Stimulated activated naive CD4-positive, alpha-beta T cell treated with Interleukin-2 at 50 U/mL for 16 hours (primary cell): ENCODE data around the gene KRTAP5-3.
"Not testable (repeated sequence)": the region's sequence is repeated elsewhere in the genome, so short reads cannot be mapped to it uniquely, and the experiment has no call there.

Experiments used
- DNase-seq: peaks from one replicate; lab custom pipeline; 2025; lab: John Stamatoyannopoulos, UW

KRTAP5-3 gene

GRCh38 chr11:1581976-1582375, 26.3 kb downstream of the KRTAP5-3 start:
- DNase-seq: no peak

- DNase-seq: no peak
These were observed 31.4 kb downstream of the KRTAP5-3 start for GRCh38 chr11:1576825-1577224.

GRCh38 chr11:1575756-1576155, 32.5 kb downstream of the KRTAP5-3 start:
- not testable (repeated sequence) for DNase-seq

- DNase-seq: no peak
These were observed 33.4 kb downstream of the KRTAP5-3 start for GRCh38 chr11:1574933-1575242.

GRCh38 chr11:1574238-1574932, 33.9 kb downstream of the KRTAP5-3 start:
- peak; percentile 61 for DNase-seq

- no peak for DNase-seq
These were observed 34.4 kb downstream of the KRTAP5-3 start for GRCh38 chr11:1573903-1574237.

- peak; percentile 19 for DNase-seq
These were observed 35.0 kb downstream of the KRTAP5-3 start for GRCh38 chr11:1573077-1573902.

- DNase-seq: peak; percentile 92
These were observed 35.8 kb downstream of the KRTAP5-3 start, which contains the start of gene DUSP8 for GRCh38 chr11:1572197-1573076. DUSP8 (minus strand) TSS chr11:1572271; CDS start chr11:1565826, 6,445 bp downstream.

- no peak for DNase-seq
These were observed 36.5 kb downstream of the KRTAP5-3 start for GRCh38 chr11:1571760-1572196.

- DNase-seq: no peak
These were observed 37.1 kb downstream of the KRTAP5-3 start for GRCh38 chr11:1570896-1571759.

GRCh38 chr11:1570531-1570895, 37.8 kb downstream of the KRTAP5-3 start:
- no peak for DNase-seq

- DNase-seq: no peak
These were observed 38.2 kb downstream of the KRTAP5-3 start for GRCh38 chr11:1570001-1570453.

- DNase-seq: no peak
These were observed 38.9 kb downstream of the KRTAP5-3 start for GRCh38 chr11:1569251-1569780.

- DNase-seq: no peak
These were observed 39.8 kb downstream of the KRTAP5-3 start for GRCh38 chr11:1568441-1568911.

- DNase-seq: no peak
These were observed 40.6 kb downstream of the KRTAP5-3 start for GRCh38 chr11:1567721-1568100.

- no peak for DNase-seq
These were observed 41.1 kb downstream of the KRTAP5-3 start for GRCh38 chr11:1567052-1567720.

- no peak for DNase-seq
These were observed 41.7 kb downstream of the KRTAP5-3 start for GRCh38 chr11:1566381-1567051.

GRCh38 chr11:1565904-1566247, 42.4 kb downstream of the KRTAP5-3 start:
- DNase-seq: no peak

GRCh38 chr11:1565173-1565903, 42.9 kb downstream of the KRTAP5-3 start:
- no peak for DNase-seq
